ENCODE measurements around the gene ACBD5. TPM values are rescaled to one million over a fixed set of nuclear protein-coding genes. Genes with fewer than 3 reads are reported as not detected.

ACBD5 gene
- total RNA-seq, 6 experiments from 2014 or later = 19.8 to 26.2 (median 23.0) TPM

DNA sequence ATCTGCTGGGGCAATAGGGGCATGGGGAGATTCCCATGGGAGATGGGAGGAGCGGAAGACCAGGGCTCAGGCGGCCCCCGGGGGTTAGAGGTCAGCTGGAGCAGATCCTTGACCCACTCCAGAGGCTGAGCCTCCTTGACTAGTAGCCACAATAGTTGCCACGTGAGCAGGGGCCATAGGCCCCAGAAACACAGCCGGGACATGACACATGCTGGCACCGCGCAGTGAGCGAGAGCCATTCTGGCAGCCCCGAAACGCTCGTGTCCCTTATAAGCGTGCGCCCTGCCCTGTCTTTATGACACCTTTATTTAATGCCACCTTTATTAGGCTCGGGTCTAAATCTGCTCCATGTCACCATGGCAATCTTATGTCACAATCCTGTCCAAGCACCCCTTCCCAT is 11.0 kb upstream of the ACBD5 start:
- no peak overlapping the region for H3K4me3 Mint-ChIP-seq
- no peaks in the 10 kb centered on the region for H3K9me3 Mint-ChIP-seq
- DNase-seq = no peak
- TF ChIP-seq, protein P1, sequence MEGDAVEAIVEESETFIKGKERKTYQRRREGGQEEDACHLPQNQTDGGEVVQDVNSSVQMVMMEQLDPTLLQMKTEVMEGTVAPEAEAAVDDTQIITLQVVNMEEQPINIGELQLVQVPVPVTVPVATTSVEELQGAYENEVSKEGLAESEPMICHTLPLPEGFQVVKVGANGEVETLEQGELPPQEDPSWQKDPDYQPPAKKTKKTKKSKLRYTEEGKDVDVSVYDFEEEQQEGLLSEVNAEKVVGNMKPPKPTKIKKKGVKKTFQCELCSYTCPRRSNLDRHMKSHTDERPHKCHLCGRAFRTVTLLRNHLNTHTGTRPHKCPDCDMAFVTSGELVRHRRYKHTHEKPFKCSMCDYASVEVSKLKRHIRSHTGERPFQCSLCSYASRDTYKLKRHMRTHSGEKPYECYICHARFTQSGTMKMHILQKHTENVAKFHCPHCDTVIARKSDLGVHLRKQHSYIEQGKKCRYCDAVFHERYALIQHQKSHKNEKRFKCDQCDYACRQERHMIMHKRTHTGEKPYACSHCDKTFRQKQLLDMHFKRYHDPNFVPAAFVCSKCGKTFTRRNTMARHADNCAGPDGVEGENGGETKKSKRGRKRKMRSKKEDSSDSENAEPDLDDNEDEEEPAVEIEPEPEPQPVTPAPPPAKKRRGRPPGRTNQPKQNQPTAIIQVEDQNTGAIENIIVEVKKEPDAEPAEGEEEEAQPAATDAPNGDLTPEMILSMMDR (IDR thresholded peaks at IDR 0.05) = no peak
- H3K27me3 Mint-ChIP-seq (ENCODE audit: insufficient read depth) = peaks cover 10% of the 10 kb centered on the region
- no peaks in the 10 kb centered on the region for H3K36me3 Mint-ChIP-seq (ENCODE audit: low read depth)
- no peak overlapping the region for H3K27ac Mint-ChIP-seq
- H3K4me1 Mint-ChIP-seq (ENCODE audit: low read depth) = no peaks in the 10 kb centered on the region

DNA sequence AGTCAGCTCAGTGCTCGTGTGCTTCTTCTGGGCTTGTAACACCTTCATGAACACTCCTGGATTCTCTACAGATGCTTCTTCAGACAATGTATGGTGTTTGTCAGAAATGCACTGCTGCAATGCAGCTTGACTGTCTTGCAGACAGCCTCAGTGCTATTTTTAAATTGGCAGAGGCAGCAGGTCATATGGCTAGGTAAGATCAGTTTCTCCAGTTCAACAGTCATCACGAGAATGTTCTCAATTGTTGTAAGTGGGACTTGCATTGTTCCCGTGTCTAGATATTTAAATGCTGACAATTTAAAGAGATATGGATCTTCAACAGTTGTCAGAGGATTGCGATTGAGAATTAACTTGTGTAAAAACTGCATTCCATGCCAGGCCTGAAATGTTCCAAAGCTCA is 7.6 kb upstream of the ACBD5 start:
- Mint-ChIP-seq H3K27ac (no peak overlapping the region), H3K4me3 (no peak overlapping the region)

DNA sequence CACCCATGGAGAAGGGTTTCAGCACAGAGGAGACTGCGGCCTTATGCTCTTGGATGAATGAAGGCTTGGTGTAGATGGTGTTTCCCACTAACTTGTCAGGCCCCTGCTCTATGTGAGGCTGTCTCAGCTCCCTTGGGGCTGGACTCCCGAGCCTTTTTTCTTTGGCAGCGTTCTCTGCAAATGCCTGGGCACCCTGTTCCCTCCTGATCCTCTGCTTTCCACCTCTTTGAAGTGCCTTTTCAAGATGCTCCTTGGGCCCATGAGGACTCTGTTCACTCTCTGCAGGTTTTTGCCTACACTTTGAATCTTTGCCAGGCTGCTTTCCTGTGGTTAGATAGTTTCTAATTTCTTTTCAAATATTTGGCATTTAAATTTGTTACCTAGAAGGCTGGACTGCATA is 6.8 kb upstream of the ACBD5 start:
- H3K9me3 Mint-ChIP-seq = no peaks in the 10 kb centered on the region
- no peak for DNase-seq
- peaks cover 21% of the 10 kb centered on the region for H3K4me1 Mint-ChIP-seq (ENCODE audit: low read depth)
- peaks cover 10% of the 10 kb centered on the region for H3K27me3 Mint-ChIP-seq (ENCODE audit: insufficient read depth)
- TF ChIP-seq, protein P1 (IDR thresholded peaks at IDR 0.05) = no peak
- H3K36me3 Mint-ChIP-seq (ENCODE audit: low read depth) = no peaks in the 10 kb centered on the region; the same call in 1 of the 2 replicates
- H3K27ac Mint-ChIP-seq = no peak overlapping the region
- no peak overlapping the region for H3K4me3 Mint-ChIP-seq

More for the DNA sequence above, 7.6 kb upstream of the ACBD5 start:
- TF ChIP-seq, protein P1 (IDR thresholded peaks at IDR 0.05) = no peak
- Mint-ChIP-seq H3K4me1 (ENCODE audit: low read depth) (peaks cover 14% of the 10 kb centered on the region), H3K27me3 (ENCODE audit: insufficient read depth) (peaks cover 10% of the 10 kb centered on the region), H3K9me3 (no peaks in the 10 kb centered on the region), H3K36me3 (ENCODE audit: low read depth) (no peaks in the 10 kb centered on the region; the same call in 1 of the 2 replicates)
- no peak for DNase-seq

- no peak for DNase-seq
- peaks cover 21% of the 10 kb centered on the region for H3K4me1 Mint-ChIP-seq (ENCODE audit: low read depth)
- H3K9me3 Mint-ChIP-seq = no peaks in the 10 kb centered on the region
- no peak overlapping the region for H3K4me3 Mint-ChIP-seq
- no peak overlapping the region for H3K27ac Mint-ChIP-seq
- H3K36me3 Mint-ChIP-seq (ENCODE audit: low read depth) = no peaks in the 10 kb centered on the region; the same call in 1 of the 2 replicates
- H3K27me3 Mint-ChIP-seq (ENCODE audit: insufficient read depth) = peaks cover 10% of the 10 kb centered on the region
- TF ChIP-seq, protein P1 (IDR thresholded peaks at IDR 0.05) = no peak
Measured at GRCh38 chr10:27247006-27247405, 6.4 kb upstream of the ACBD5 start.

DNA sequence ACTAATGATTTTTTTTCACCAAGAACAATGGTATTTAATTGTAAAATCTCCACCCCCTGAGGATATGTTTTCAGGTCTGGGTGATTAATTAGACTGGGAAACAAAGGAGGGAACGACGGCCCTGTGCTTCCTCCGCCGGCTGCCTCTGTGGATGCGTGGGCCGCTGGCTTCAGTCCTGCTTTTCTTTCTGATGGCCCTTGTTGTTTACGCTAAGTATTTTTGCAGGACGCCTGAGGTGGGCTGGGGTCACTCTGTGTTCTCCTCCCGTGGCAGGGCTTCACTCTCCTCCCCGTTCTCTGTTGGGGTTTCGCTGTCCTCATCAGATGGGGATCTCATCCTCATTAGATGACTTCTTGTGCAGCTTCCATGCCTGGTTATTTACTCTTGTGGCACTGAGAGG is 5.2 kb upstream of the ACBD5 start:
- Mint-ChIP-seq H3K36me3 (ENCODE audit: low read depth) (no peaks in the 10 kb centered on the region; the same call in 1 of the 2 replicates), H3K27me3 (ENCODE audit: insufficient read depth) (peaks cover 13% of the 10 kb centered on the region), H3K4me1 (ENCODE audit: low read depth) (peaks cover 32% of the 10 kb centered on the region), H3K9me3 (no peaks in the 10 kb centered on the region), H3K27ac (no peak overlapping the region), H3K4me3 (no peak overlapping the region)
- TF ChIP-seq, protein P1 (IDR thresholded peaks at IDR 0.05) = no peak
- DNase-seq = no peak

GRCh38 chr10:27244976-27245375 is 4.4 kb upstream of the ACBD5 start:
- H3K4me3 Mint-ChIP-seq = no peak overlapping the region
- H3K27ac Mint-ChIP-seq = no peak overlapping the region
- peaks cover 32% of the 10 kb centered on the region for H3K4me1 Mint-ChIP-seq (ENCODE audit: low read depth)
- peaks cover 13% of the 10 kb centered on the region for H3K27me3 Mint-ChIP-seq (ENCODE audit: insufficient read depth)
- H3K9me3 Mint-ChIP-seq = no peaks in the 10 kb centered on the region
- DNase-seq = no peak
- no peaks in the 10 kb centered on the region; the same call in 1 of the 2 replicates for H3K36me3 Mint-ChIP-seq (ENCODE audit: low read depth)
- TF ChIP-seq, protein P1 (IDR thresholded peaks at IDR 0.05) = no peak
